Measurements from ENCODE around the gene TFEB. TPM values are rescaled to one million over a fixed set of nuclear protein-coding genes. Genes with fewer than 3 reads are reported as not detected.

The TFEB gene
- total RNA-seq, 4 donors from 2014 or later = 17.6 to 47.9 (median 22.9) TPM

DNA sequence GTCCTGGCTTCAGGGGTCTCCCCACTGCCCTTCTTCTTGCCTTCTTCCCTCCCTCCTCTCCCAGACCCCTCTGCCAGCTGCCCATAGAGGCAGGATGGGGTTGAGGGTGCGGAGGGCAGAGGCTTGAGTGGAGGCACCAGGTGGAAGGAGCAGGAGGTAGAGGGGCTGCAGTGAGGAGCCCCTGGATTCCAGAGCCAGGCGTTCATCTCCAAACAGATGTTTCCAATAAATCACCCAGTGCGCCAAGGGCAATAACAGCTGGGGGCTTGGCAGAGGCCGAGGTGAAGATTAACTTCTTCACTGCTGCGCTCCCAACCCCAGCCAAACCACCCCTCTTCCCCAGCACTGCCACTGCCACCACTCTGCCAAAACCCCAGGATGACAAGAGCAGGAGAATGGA, 86.5 kb downstream of the TFEB start:
- Histone ChIP-seq H3K36me3 (no peaks in the 10 kb centered on the region), H3K4me3 (no peak overlapping the region), H3K9me3 (no peaks in the 10 kb centered on the region), H3K4me1 (no peaks in the 10 kb centered on the region), H3K27ac (no peak overlapping the region), H3K27me3 (no peaks in the 10 kb centered on the region)
- DNase-seq = no peak
- TF ChIP-seq POLR2A (IDR thresholded peaks at IDR 0.05) = no peak
- TF ChIP-seq, protein P1, sequence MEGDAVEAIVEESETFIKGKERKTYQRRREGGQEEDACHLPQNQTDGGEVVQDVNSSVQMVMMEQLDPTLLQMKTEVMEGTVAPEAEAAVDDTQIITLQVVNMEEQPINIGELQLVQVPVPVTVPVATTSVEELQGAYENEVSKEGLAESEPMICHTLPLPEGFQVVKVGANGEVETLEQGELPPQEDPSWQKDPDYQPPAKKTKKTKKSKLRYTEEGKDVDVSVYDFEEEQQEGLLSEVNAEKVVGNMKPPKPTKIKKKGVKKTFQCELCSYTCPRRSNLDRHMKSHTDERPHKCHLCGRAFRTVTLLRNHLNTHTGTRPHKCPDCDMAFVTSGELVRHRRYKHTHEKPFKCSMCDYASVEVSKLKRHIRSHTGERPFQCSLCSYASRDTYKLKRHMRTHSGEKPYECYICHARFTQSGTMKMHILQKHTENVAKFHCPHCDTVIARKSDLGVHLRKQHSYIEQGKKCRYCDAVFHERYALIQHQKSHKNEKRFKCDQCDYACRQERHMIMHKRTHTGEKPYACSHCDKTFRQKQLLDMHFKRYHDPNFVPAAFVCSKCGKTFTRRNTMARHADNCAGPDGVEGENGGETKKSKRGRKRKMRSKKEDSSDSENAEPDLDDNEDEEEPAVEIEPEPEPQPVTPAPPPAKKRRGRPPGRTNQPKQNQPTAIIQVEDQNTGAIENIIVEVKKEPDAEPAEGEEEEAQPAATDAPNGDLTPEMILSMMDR (IDR thresholded peaks at IDR 0.05) = no peak

DNA sequence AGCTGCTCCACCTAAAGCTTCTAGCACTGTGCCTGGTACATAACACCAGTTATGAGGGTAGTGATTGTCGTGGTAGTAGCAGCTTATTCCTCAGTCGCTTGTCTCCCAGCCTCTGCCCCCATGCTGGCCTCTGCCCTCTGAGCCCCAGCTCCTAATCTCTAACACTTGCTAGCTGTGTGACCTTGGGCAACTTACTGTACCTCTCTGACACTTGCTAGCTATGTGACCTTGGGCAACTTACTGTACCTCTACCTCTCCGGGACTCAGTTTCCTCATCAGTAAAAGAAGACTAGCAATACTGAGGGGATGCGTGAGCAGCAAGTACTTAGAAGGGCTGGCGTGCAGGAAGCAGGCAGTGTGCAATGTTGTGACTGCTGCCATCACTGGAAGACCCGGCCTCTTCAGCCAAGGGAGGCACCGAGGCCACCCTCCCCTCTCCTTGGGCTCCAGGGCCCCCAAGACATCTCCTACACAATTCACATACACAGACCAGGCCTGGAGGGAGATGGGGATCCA, 87.3 kb downstream of the TFEB start:
- Histone ChIP-seq H3K4me3 (no peak overlapping the region), H3K4me1 (no peaks in the 10 kb centered on the region), H3K27ac (no peak overlapping the region), H3K9me3 (no peaks in the 10 kb centered on the region), H3K36me3 (no peaks in the 10 kb centered on the region), H3K27me3 (no peaks in the 10 kb centered on the region)
- TF ChIP-seq POLR2A (IDR thresholded peaks at IDR 0.05) = no peak
- TF ChIP-seq, protein P1 (IDR thresholded peaks at IDR 0.05) = no peak
- DNase-seq = no peak

DNA sequence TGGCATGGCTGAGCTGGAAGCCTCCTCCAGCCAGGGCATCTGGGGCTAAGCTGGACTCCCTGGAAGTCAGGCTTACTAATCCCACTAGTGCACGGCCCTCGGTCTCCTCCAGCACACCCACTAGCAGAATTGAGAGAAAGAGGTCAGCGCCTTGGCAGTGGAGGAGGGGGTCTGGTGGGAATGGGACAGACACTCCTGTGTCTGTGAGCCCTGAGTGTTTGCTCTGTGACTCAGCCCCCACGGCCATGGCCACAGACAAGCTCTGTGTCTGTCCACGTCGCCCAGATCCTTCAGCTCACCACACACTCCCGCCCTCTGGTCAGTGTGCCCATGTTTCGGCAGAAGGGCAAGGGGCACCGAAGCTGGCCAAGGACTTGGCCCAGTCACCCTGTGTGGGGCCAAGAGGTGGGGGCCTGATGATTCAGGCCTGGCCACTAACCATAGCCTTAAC, 88.3 kb downstream of the TFEB start:
- no peak for TF ChIP-seq POLR2A (IDR thresholded peaks at IDR 0.05)
- no peak overlapping the region for H3K4me3 ChIP-seq
- no peaks in the 10 kb centered on the region for H3K27me3 ChIP-seq

DNA sequence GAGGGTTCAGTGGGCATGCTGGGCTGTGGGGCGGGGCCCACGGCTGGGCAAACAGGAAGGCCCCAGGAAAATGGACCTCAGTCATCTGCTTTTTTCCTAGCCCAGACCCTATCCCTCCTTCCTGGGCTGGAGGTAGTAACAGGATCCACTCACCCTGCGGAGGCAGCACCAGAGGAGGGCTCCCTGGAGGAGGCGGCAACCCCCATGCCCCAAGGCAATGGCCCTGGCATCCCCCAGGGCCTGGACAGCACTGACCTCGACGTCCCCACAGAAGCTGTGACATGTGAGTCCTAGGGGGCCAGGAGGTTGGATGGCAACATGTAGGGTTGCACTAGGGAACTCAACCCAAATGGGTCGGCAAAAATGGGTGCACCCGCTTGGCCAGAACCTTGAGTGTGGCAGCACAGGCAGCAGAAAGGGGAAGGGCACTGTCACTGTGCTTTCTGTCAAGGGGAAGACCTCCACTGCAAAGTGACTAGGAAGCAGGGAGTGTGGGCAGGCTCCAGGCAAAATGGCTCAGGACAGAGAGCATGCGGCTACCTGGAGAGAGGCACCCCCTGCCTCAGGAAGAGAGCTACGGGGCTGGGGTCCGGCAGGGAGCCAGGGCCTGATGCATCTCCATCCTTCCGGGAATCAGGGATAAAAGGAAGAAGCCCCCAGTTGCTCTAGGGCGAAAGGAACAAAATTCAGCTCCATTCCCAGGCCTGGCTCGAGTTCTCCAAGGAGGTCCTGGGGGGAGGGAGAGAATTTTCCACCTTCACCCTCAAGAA, 89.2 kb downstream of the TFEB start:
- Histone ChIP-seq H3K27me3 (no peaks in the 10 kb centered on the region), H3K27ac (no peak overlapping the region), H3K9me3 (no peaks in the 10 kb centered on the region), H3K4me1 (no peaks in the 10 kb centered on the region), H3K4me3 (no peak overlapping the region), H3K36me3 (no peaks in the 10 kb centered on the region)
- DNase-seq = no peak
- TF ChIP-seq POLR2A (IDR thresholded peaks at IDR 0.05) = no peak
- TF ChIP-seq, protein P1 (IDR thresholded peaks at IDR 0.05) = no peak

More for the DNA sequence above, 88.3 kb downstream of the TFEB start:
- Histone ChIP-seq H3K4me1 (no peaks in the 10 kb centered on the region), H3K36me3 (no peaks in the 10 kb centered on the region), H3K9me3 (no peaks in the 10 kb centered on the region), H3K27ac (no peak overlapping the region)
- DNase-seq = no peak

GRCh38 chr6:41645007-41645618, 90.3 kb downstream of the TFEB start:
- no peaks in the 10 kb centered on the region for H3K9me3 ChIP-seq
- no peak overlapping the region for H3K4me3 ChIP-seq
- no peaks in the 10 kb centered on the region for H3K27me3 ChIP-seq
- no peak overlapping the region for H3K27ac ChIP-seq
- no peaks in the 10 kb centered on the region for H3K4me1 ChIP-seq
- DNase-seq = no peak
- H3K36me3 ChIP-seq = no peaks in the 10 kb centered on the region
- TF ChIP-seq, protein P1 (IDR thresholded peaks at IDR 0.05) = no peak
- TF ChIP-seq POLR2A (IDR thresholded peaks at IDR 0.05) = no peak

DNA sequence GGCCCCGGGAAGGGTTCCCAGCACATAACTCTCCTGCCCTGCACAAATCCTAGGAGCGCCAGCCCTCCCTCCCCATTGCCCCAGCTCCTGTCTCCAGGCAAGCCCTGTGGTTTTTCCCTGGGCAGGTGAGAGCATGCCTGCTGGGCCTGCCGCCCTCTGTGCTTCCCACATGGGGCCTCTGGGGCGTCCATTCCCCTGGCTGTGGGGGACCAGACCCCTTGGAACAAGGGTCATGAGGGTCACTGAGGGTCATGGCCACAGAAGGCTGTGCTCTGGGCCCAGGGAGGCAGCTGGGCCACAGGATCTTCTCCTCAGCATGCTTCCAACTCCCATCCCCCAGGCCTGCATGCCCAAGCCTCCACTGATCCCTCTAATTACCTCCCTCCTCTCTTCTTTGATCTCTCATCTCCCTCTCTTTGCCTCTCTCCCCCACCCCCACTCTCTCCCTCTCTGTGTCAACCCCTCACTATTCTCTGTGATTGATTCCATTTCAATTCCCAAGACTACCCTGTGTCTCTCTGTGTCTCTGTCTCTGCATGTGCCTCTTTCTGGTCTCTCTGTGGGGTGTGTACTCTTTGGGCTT, 91.0 kb downstream of the TFEB start:
- no peak for DNase-seq
- Histone ChIP-seq H3K4me1 (no peaks in the 10 kb centered on the region), H3K4me3 (no peak overlapping the region), H3K27me3 (no peaks in the 10 kb centered on the region), H3K9me3 (no peaks in the 10 kb centered on the region), H3K27ac (no peak overlapping the region), H3K36me3 (no peaks in the 10 kb centered on the region)
- TF ChIP-seq, protein P1 (IDR thresholded peaks at IDR 0.05) = no peak
- TF ChIP-seq POLR2A (IDR thresholded peaks at IDR 0.05) = no peak

Data from Peyer's patch (tissue), 4 donors.